Measurements from ENCODE around the gene WDR35. TPM values are rescaled to one million over a fixed set of nuclear protein-coding genes. Genes with fewer than 3 reads are reported as not detected.

WDR35 gene
- total RNA-seq, 1 experiment from 2014 or later, result 7.2 TPM

- POLR2A ChIA-PET, result no interaction called here
- Histone ChIP-seq H3K36me3 (ENCODE audit: control insufficient read depth, insufficient read depth, low read length) (no peaks in the 10 kb centered on the region), H3K27me3 (replicated peaks; ENCODE audit: control insufficient read depth, insufficient read depth, low read length) (no peaks in the 10 kb centered on the region), H3K9me3 (peaks cover 4% of the 10 kb centered on the region), H3K4me1 (peaks cover 17% of the 10 kb centered on the region), H3K4me3 (ENCODE audit: low read depth, low read length) (no peak overlapping the region)
- peak; percentile 41 to 58 for TF ChIP-seq CTCF (IDR thresholded peaks at IDR 0.05; ENCODE audit: insufficient read depth in 1 of 2, low read depth in 1 of 2, low read length in 1 of 2, severe bottlenecking in 1 of 2, unreplicated experiment in 1 of 2)
- Mint-ChIP-seq H3K4me1 (ENCODE audit: low read depth, unreplicated experiment) (peaks cover 20% of the 10 kb centered on the region), H3K27ac (ENCODE audit: unreplicated experiment) (no peak overlapping the region), H3K36me3 (ENCODE audit: insufficient read depth, unreplicated experiment) (peaks cover 4% of the 10 kb centered on the region), H3K9me3 (ENCODE audit: unreplicated experiment) (peaks cover 23% of the 10 kb centered on the region), H3K4me3 (ENCODE audit: unreplicated experiment) (no peak overlapping the region), H3K27me3 (ENCODE audit: insufficient read depth, unreplicated experiment) (no peaks in the 10 kb centered on the region)
- intact Hi-C loops (cut with micrococcal nuclease; ENCODE audit: unreplicated experiment), result no loop called here
- CTCF ChIA-PET, result interaction anchor here (0.8 to 4.0 kb wide), 8 partner anchors 13 to 119 kb away, joined by 3 to 55 read pairs (median 8); partner anchors contain the start of gene LAPTM4A
- DNase-seq, result peak in 1 of 2 experiments; percentile 51
- no TSS peak for BruUV-seq (replicated peaks)
Measured at GRCh38 chr2:20016346-20016745, 26.4 kb upstream of the WDR35 start.

GRCh38 chr2:20015482-20016083 lies 25.7 kb upstream of the WDR35 start:
- Histone ChIP-seq H3K36me3 (ENCODE audit: control insufficient read depth, insufficient read depth, low read length) (no peaks in the 10 kb centered on the region), H3K9me3 (no peaks in the 10 kb centered on the region), H3K4me3 (ENCODE audit: low read depth, low read length) (no peak overlapping the region), H3K4me1 (peaks cover 17% of the 10 kb centered on the region), H3K27me3 (replicated peaks; ENCODE audit: control insufficient read depth, insufficient read depth, low read length) (no peaks in the 10 kb centered on the region)
- no peak overlapping the region for H3K4me3 Mint-ChIP-seq (ENCODE audit: unreplicated experiment)
- TF ChIP-seq CTCF (IDR thresholded peaks at IDR 0.05; ENCODE audit: insufficient read depth in 1 of 2, low read depth in 1 of 2, low read length in 1 of 2, severe bottlenecking in 1 of 2, unreplicated experiment in 1 of 2), result peak; percentile 54 to 61
- peaks cover 19% of the 10 kb centered on the region for H3K9me3 Mint-ChIP-seq (ENCODE audit: unreplicated experiment)
- no peaks in the 10 kb centered on the region for H3K27me3 Mint-ChIP-seq (ENCODE audit: insufficient read depth, unreplicated experiment)
- peaks cover 20% of the 10 kb centered on the region for H3K4me1 Mint-ChIP-seq (ENCODE audit: low read depth, unreplicated experiment)
- BruUV-seq (replicated peaks), result no TSS peak
- no peak overlapping the region for H3K27ac Mint-ChIP-seq (ENCODE audit: unreplicated experiment)
- peak in 1 of 2 experiments; percentile 64 for DNase-seq
- ChIA-PET CTCF (interaction anchor here (0.7 to 4.0 kb wide), 16 partner anchors 13 to 216 kb away, joined by 3 to 55 read pairs (median 4); partner anchors contain the start of genes LAPTM4A, SDC1 and WDR35), POLR2A (interaction anchor here (0.5 to 1.2 kb wide), 4 partner anchors 27 to 431 kb away, joined by 3 to 7 read pairs (median 3); partner anchors contain the start of genes LAPTM4A and RHOB)
- intact Hi-C loops (cut with micrococcal nuclease; ENCODE audit: unreplicated experiment), result loop anchor here (1.0 kb wide), 4 partner anchors 36 to 83 kb away; partner anchors contain the start of gene LAPTM4A
- H3K36me3 Mint-ChIP-seq (ENCODE audit: insufficient read depth, unreplicated experiment), result peaks cover 4% of the 10 kb centered on the region

- peaks cover 20% of the 10 kb centered on the region for H3K4me1 Mint-ChIP-seq (ENCODE audit: low read depth, unreplicated experiment)
- H3K27ac Mint-ChIP-seq (ENCODE audit: unreplicated experiment), result peak overlapping the region; percentile 86
- ChIA-PET POLR2A (no interaction called here), CTCF (interaction anchor here (0.6 to 4.0 kb wide), 5 partner anchors 14 to 212 kb away, joined by 3 to 55 read pairs (median 3); partner anchors contain the start of gene SDC1)
- Histone ChIP-seq H3K4me1 (peaks cover 17% of the 10 kb centered on the region), H3K27me3 (replicated peaks; ENCODE audit: control insufficient read depth, insufficient read depth, low read length) (no peaks in the 10 kb centered on the region), H3K36me3 (ENCODE audit: control insufficient read depth, insufficient read depth, low read length) (no peaks in the 10 kb centered on the region), H3K9me3 (no peaks in the 10 kb centered on the region), H3K4me3 (ENCODE audit: low read depth, low read length) (no peak overlapping the region; the same call in 1 of the 2 replicates)
- H3K9me3 Mint-ChIP-seq (ENCODE audit: unreplicated experiment), result peaks cover 14% of the 10 kb centered on the region
- intact Hi-C loops (cut with micrococcal nuclease; ENCODE audit: unreplicated experiment), result no loop called here
- no peak for TF ChIP-seq CTCF (IDR thresholded peaks at IDR 0.05; ENCODE audit: insufficient read depth in 1 of 2, low read depth in 1 of 2, low read length in 1 of 2, severe bottlenecking in 1 of 2, unreplicated experiment in 1 of 2)
- no peaks in the 10 kb centered on the region for H3K27me3 Mint-ChIP-seq (ENCODE audit: insufficient read depth, unreplicated experiment)
- TSS peak; percentile 59 for BruUV-seq (replicated peaks)
- peaks cover 4% of the 10 kb centered on the region for H3K36me3 Mint-ChIP-seq (ENCODE audit: insufficient read depth, unreplicated experiment)
- H3K4me3 Mint-ChIP-seq (ENCODE audit: unreplicated experiment), result peak overlapping the region; percentile 77
- DNase-seq, result no peak
Measured at GRCh38 chr2:20013126-20013849, 23.4 kb upstream of the WDR35 start.
